GM12878 (cell line): ENCODE measurements around the gene UST. TPM values are rescaled to one million over a fixed set of nuclear protein-coding genes. Genes with fewer than 3 reads are reported as not detected.

ENCODE experiments used
- ATAC-seq: fragments of 200-7000 bp; cut with Tn5 transposase; 3 replicates; pipeline ENCODE4 v1.9.1; 2020; ENCODE audit warnings: mild to moderate bottlenecking, moderate library complexity
- BruUV-seq: library from RNA; stranded (reverse); fragments of 400-500 nt; replicated peaks from 2 replicates; lab custom pipeline; 2021; lab: Mats Ljungman, UMichigan
- CTCF ChIA-PET: fragments of 300-600 bp; sonication (Branson Sonifier 250); formaldehyde crosslinking; extraction: SDS; loops from one replicate; lab custom pipeline; 2021; ENCODE audit warnings: inconsistent platforms; lab: Yijun Ruan, JAX
- POLR2A ChIA-PET: fragments of 350-600 bp; formaldehyde crosslinking; extraction: SDS; loops from one replicate; lab custom pipeline; 2021; ENCODE audit warnings: inconsistent platforms; lab: Charles Lee
- RAD21 ChIA-PET: fragments of 300-600 bp; sonication (Branson Sonifier 250); formaldehyde crosslinking; loops from one replicate; lab custom pipeline; 2023; ENCODE audit warnings: antibody characterized with exemption; ENCODE audit not compliant: unreplicated experiment; lab: Charles Lee
- SMC1A ChIA-PET: fragments of 300-600 bp; sonication (Branson Sonifier 250); formaldehyde crosslinking; loops from one replicate; lab custom pipeline; 2023; ENCODE audit not compliant: unreplicated experiment, uncharacterized antibody; lab: Charles Lee
- DNase-seq: peaks from one replicate; pipeline ENCODE4 v3.0.0-alpha.2; 2011; ENCODE audit warnings: low read depth, low spot score
- FAIRE-seq: peaks from 3 replicates; lab custom pipeline; 2011; peaks lifted over from hg19 to GRCh38; lab: Jason Lieb, UNC
- H2AFZ ChIP-seq: 2 replicates; pipeline ENCODE4 v1.6.0; 2011; ENCODE audit warnings: low read depth, low read length, control low read depth; ENCODE audit not compliant: control insufficient read depth
- H3K27ac ChIP-seq: 2 replicates; pipeline ENCODE4 v1.5.1; 2011; ENCODE audit warnings: control low read depth; ENCODE audit not compliant: control insufficient read depth, insufficient read depth
- H3K27me3 ChIP-seq, 2 experiments: replicated peaks in 1 of 2; 2 replicates each; pipeline versions ENCODE4 v1.6.0 to v1.6.1; 2011; ENCODE audit warnings: low read length in 1 of 2; ENCODE audit not compliant: control insufficient read depth in 2 of 2, insufficient read depth in 2 of 2
- H3K36me3 ChIP-seq, 2 experiments: 2 replicates each; pipeline ENCODE4 v1.5.1; 2011; ENCODE audit warnings: low read length in 1 of 2; ENCODE audit not compliant: control insufficient read depth in 2 of 2, insufficient read depth in 2 of 2
- H3K4me1 ChIP-seq: 2 replicates; pipeline ENCODE4 v1.6.1; 2011; ENCODE audit warnings: mild to moderate bottlenecking, low read length, moderate library complexity, mixed read lengths; ENCODE audit not compliant: control insufficient read depth, insufficient read depth
- H3K4me2 ChIP-seq: 2 replicates; pipeline ENCODE4 v1.6.0; 2011; ENCODE audit warnings: control low read depth; ENCODE audit not compliant: control insufficient read depth, insufficient read depth
- H3K4me3 ChIP-seq: fragments of 200-600 bp; sonication (generic); 2 replicates; pipeline ENCODE4 v1.5.1; 2016
- H3K79me2 ChIP-seq: 2 replicates; pipeline ENCODE4 v1.6.0; 2011; ENCODE audit warnings: low read length; ENCODE audit not compliant: control insufficient read depth, insufficient read depth
- H3K9ac ChIP-seq: 2 replicates; pipeline ENCODE4 v1.8.0; 2011; ENCODE audit warnings: low read length, control low read depth, mixed read lengths; ENCODE audit not compliant: control insufficient read depth, insufficient read depth
- H3K9me3 ChIP-seq: replicated peaks from 3 replicates; pipeline ENCODE4 v1.5.1; 2011; ENCODE audit warnings: mild to moderate bottlenecking, low read length; ENCODE audit not compliant: control insufficient read depth, insufficient read depth
- H4K20me1 ChIP-seq: 2 replicates; pipeline ENCODE4 v1.6.0; 2011; ENCODE audit not compliant: control insufficient read depth, insufficient read depth
- BRCA1 ChIP-seq: IDR thresholded peaks from 2 replicates; pipeline ENCODE4 v1.6.1; 2011; ENCODE audit warnings: low read depth, low read length, improper control_type of control experiment
- CHD2 ChIP-seq: IDR thresholded peaks from 2 replicates; pipeline ENCODE4 v1.6.1; 2011; ENCODE audit warnings: low read depth, low read length, improper control_type of control experiment, borderline replicate concordance
- ESRRA ChIP-seq: IDR thresholded peaks from 2 replicates; pipeline ENCODE4 v1.6.1; 2012; ENCODE audit warnings: mild to moderate bottlenecking, low read length, improper control_type of control experiment
- FOS ChIP-seq: IDR thresholded peaks from 3 replicates; pipeline ENCODE4 v1.6.1; 2011; ENCODE audit warnings: borderline replicate concordance; ENCODE audit not compliant: insufficient read length; ENCODE audit errors: extremely low read depth
- RFX5 ChIP-seq: IDR thresholded peaks from 2 replicates; pipeline ENCODE4 v1.6.1; 2011; ENCODE audit warnings: low read depth, low read length, improper control_type of control experiment
- SUPT20H ChIP-seq: IDR thresholded peaks from 2 replicates; pipeline ENCODE4 v1.6.1; 2011; ENCODE audit warnings: low read depth, mild to moderate bottlenecking, low read length, moderate library complexity, borderline replicate concordance; ENCODE audit not compliant: control insufficient read depth
- SUZ12 ChIP-seq: fragments of 200-600 bp; sonication (generic); IDR thresholded peaks from one replicate; pipeline ENCODE4 v1.6.1; 2018; ENCODE audit warnings: antibody characterized with exemption, mild to moderate bottlenecking; ENCODE audit not compliant: unreplicated experiment
- ZNF207 ChIP-seq: fragments of 450-650 bp; IDR thresholded peaks from 2 replicates; pipeline ENCODE4 v1.6.1; 2014; ENCODE audit warnings: antibody characterized with exemption, mild to moderate bottlenecking, borderline replicate concordance
- ZNF217 ChIP-seq: fragments of 450-650 bp; IDR thresholded peaks from 2 replicates; pipeline ENCODE4 v1.6.1; 2017; ENCODE audit warnings: antibody characterized with exemption, mild to moderate bottlenecking
- ZSCAN29 ChIP-seq: fragments of 450-650 bp; IDR thresholded peaks from 2 replicates; pipeline ENCODE4 v1.6.1; 2017; ENCODE audit warnings: mild to moderate bottlenecking, moderate library complexity
- WGBS: methylation state at CpG from one replicate; pipeline ENCODE4 v1.1.6; 2016; ENCODE audit warnings: low lambda C conversion rate; ENCODE audit not compliant: insufficient replicate concordance, insufficient coverage; ENCODE audit errors: missing lambda C conversion rate; 5-methylcytosine and 5-hydroxymethylcytosine counted together
- in situ Hi-C: fragments of 300-500 bp; cut with MboI; formaldehyde crosslinking; loops from 9 replicates; pipeline ENCODE4 v1.14.3; 2018; ENCODE audit warnings: mixed read lengths
- intact Hi-C: fragments of 100-400 bp; cut with micrococcal nuclease; formaldehyde crosslinking; loops from one replicate; pipeline ENCODE4 v1.14.2; 2022; ENCODE audit not compliant: unreplicated experiment
- polyA plus RNA-seq, 11 experiments: library from polyadenylated mRNA; depleted of rRNA in 4 of 11; unstranded in 6 of 11; stranded (reverse) in 5 of 11; fragments of >200 nt; fragmentation: Nextera tagmentation in 4 of 11; fragmentation: Illumina TruSeq in 1 of 11; extraction: Ambion mirVana in 4 of 11; extraction: Trizol in 1 of 11; gene quantifications; 1 replicate in 1 of 11; 2 replicates in 10 of 11; pipeline versions ENCODE4 v1.2.1 to v1.2.3, GENCODE V29; 2011 to 2016; ENCODE audit warnings: inconsistent platforms in 2 of 11, missing spikeins in 2 of 11, low read depth in 1 of 11
- total RNA-seq, 4 experiments: library from RNA; depleted of rRNA in 3 of 4; stranded (reverse); fragments of >200 nt in 3 of 4; fragmentation: Illumina TruSeq in 1 of 4; extraction: Trizol in 1 of 4; gene quantifications; 2 replicates each; pipeline versions ENCODE4 v1.2.1 to v1.2.3, GENCODE V29; 2013 to 2021
- TF ChIP-seq, protein P1 (sequence below), 3 experiments: IDR thresholded peaks in 2 of 3; conservative IDR thresholded peaks in 1 of 3; 2 replicates each; pipeline ENCODE4 v1.5.1; 2011; ENCODE audit warnings: low read depth in 3 of 3, low read length in 3 of 3, mild to moderate bottlenecking in 3 of 3, control low read depth in 2 of 3, moderate library complexity in 2 of 3, inconsistent platforms in 1 of 3, mixed read lengths in 1 of 3; ENCODE audit not compliant: control insufficient read depth in 2 of 3, insufficient read depth in 1 of 3; ENCODE audit errors: extremely low read depth in 1 of 3
- TF ChIP-seq, protein P2 (sequence below): fragments of 450-650 bp; IDR thresholded peaks from 2 replicates; pipeline ENCODE4 v1.6.1; 2017; ENCODE audit warnings: mild to moderate bottlenecking, moderate library complexity

The UST gene
- total and polyA plus RNA-seq, 10 of the 15 experiments (the other 5 are each of a cell fraction or from before 2014, with no cell fraction given) = 0.74 to 43.3 (median 2.2) TPM

DNA sequence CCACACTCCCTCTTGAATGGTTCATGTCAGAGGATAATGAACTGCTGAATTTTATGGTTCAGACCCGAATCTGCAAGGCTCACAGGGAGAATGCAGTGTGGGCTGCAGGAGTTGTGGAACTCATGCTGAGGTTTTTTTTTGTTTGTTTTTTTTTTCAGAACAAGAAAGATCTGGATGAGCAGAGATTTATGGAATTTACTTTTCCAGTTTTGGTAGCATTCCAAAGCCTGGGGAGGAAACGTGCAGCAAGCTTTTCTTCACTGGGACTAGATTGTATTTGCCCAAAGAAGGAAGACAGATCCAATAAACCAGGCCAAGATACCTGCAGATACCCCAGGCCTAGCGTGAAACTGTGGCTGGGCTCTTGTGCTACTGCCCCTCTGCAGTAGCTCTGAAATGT, 346.8 kb downstream of the UST start:
- no peak for DNase-seq
- intact Hi-C loops = no loop called here

More for the DNA sequence above, 346.8 kb downstream of the UST start:
- Histone ChIP-seq H3K27ac (no peak overlapping the region), H3K4me3 (no peak overlapping the region), H3K79me2 (no peaks in the 10 kb centered on the region), H3K4me2 (no peak overlapping the region), H3K9ac (no peak overlapping the region), H3K27me3 (no peaks in the 10 kb centered on the region), H3K4me1 (peaks cover 4% of the 10 kb centered on the region; the same call in 1 of the 2 replicates), H3K36me3 (no peaks in the 10 kb centered on the region), H2AFZ (no peak overlapping the region), H4K20me1 (no peaks in the 10 kb centered on the region), H3K9me3 (peaks cover 5% of the 10 kb centered on the region; the same call in 2 of the 3 replicates)
- RAD21 ChIA-PET = interaction anchor here (0.9 to 2.1 kb wide), 3 partner anchors 22 to 338 kb away, joined by 3 to 5 read pairs (median 5); no protein-coding TSS in a partner anchor
- TF ChIP-seq, protein P1, sequence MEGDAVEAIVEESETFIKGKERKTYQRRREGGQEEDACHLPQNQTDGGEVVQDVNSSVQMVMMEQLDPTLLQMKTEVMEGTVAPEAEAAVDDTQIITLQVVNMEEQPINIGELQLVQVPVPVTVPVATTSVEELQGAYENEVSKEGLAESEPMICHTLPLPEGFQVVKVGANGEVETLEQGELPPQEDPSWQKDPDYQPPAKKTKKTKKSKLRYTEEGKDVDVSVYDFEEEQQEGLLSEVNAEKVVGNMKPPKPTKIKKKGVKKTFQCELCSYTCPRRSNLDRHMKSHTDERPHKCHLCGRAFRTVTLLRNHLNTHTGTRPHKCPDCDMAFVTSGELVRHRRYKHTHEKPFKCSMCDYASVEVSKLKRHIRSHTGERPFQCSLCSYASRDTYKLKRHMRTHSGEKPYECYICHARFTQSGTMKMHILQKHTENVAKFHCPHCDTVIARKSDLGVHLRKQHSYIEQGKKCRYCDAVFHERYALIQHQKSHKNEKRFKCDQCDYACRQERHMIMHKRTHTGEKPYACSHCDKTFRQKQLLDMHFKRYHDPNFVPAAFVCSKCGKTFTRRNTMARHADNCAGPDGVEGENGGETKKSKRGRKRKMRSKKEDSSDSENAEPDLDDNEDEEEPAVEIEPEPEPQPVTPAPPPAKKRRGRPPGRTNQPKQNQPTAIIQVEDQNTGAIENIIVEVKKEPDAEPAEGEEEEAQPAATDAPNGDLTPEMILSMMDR (IDR thresholded peaks at IDR 0.05 in 2 of 3, conservative IDR thresholded peaks at IDR 0.05 in 1 of 3; ENCODE audit: control insufficient read depth in 2 of 3, extremely low read depth in 1 of 3, insufficient read depth in 1 of 3, low read depth in 3 of 3, low read length in 3 of 3) = no peak
- TF ChIP-seq SUZ12 (no peak), ZSCAN29 (no peak), BRCA1 (no peak), CHD2 (no peak), ZNF207 (no peak), RFX5 (no peak), SUPT20H (no peak), ESRRA (no peak), ZNF217 (no peak), FOS (no peak)
- TF ChIP-seq, protein P2, sequence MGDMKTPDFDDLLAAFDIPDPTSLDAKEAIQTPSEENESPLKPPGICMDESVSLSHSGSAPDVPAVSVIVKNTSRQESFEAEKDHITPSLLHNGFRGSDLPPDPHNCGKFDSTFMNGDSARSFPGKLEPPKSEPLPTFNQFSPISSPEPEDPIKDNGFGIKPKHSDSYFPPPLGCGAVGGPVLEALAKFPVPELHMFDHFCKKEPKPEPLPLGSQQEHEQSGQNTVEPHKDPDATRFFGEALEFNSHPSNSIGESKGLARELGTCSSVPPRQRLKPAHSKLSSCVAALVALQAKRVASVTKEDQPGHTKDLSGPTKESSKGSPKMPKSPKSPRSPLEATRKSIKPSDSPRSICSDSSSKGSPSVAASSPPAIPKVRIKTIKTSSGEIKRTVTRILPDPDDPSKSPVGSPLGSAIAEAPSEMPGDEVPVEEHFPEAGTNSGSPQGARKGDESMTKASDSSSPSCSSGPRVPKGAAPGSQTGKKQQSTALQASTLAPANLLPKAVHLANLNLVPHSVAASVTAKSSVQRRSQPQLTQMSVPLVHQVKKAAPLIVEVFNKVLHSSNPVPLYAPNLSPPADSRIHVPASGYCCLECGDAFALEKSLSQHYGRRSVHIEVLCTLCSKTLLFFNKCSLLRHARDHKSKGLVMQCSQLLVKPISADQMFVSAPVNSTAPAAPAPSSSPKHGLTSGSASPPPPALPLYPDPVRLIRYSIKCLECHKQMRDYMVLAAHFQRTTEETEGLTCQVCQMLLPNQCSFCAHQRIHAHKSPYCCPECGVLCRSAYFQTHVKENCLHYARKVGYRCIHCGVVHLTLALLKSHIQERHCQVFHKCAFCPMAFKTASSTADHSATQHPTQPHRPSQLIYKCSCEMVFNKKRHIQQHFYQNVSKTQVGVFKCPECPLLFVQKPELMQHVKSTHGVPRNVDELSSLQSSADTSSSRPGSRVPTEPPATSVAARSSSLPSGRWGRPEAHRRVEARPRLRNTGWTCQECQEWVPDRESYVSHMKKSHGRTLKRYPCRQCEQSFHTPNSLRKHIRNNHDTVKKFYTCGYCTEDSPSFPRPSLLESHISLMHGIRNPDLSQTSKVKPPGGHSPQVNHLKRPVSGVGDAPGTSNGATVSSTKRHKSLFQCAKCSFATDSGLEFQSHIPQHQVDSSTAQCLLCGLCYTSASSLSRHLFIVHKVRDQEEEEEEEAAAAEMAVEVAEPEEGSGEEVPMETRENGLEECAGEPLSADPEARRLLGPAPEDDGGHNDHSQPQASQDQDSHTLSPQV = no peak
- 41% methylated on average over 3 of the region's 3 CpGs for WGBS
- no peak for ATAC-seq
- no TSS peak for BruUV-seq
- POLR2A ChIA-PET = interaction anchor here (1.0 to 2.3 kb wide), 2 partner anchors 9 to 71 kb away, joined by 3 to 7 read pairs; no protein-coding TSS in a partner anchor
- FAIRE-seq = no peak
- CTCF ChIA-PET = interaction anchor here (1.4 to 6.7 kb wide), 3 partner anchors 9 to 338 kb away, joined by 5 to 42 read pairs (median 11); no protein-coding TSS in a partner anchor
- SMC1A ChIA-PET = interaction anchor here (0.9 to 2.8 kb wide), 6 partner anchors 8 to 338 kb away, joined by 4 to 15 read pairs (median 6); no protein-coding TSS in a partner anchor
- in situ Hi-C loops = no loop called here
